Neural progenitor cell (in vitro differentiated cells): Measurements from ENCODE around the gene MYO1F.
"Not testable (repeated sequence)": the region's sequence is repeated elsewhere in the genome, so short reads cannot be mapped to it uniquely, and the experiment has no call there.

Experiments used
- EZH2 ChIP-seq: fragments of 200-600 bp; sonication (generic); IDR thresholded peaks from 2 replicates; pipeline ENCODE4 v1.6.1; 2017; ENCODE audit warnings: antibody characterized with exemption, mild to moderate bottlenecking, moderate library complexity
- EZH2phosphoT487 ChIP-seq: fragments of 200-600 bp; sonication (generic); IDR thresholded peaks from 2 replicates; pipeline ENCODE4 v1.6.1; 2017; ENCODE audit warnings: antibody characterized with exemption
- TF ChIP-seq, protein P1 (sequence below): fragments of 200-600 bp; sonication (generic); IDR thresholded peaks from 2 replicates; pipeline ENCODE4 v1.5.1; 2017; ENCODE audit warnings: antibody characterized with exemption, mild to moderate bottlenecking

DNA sequence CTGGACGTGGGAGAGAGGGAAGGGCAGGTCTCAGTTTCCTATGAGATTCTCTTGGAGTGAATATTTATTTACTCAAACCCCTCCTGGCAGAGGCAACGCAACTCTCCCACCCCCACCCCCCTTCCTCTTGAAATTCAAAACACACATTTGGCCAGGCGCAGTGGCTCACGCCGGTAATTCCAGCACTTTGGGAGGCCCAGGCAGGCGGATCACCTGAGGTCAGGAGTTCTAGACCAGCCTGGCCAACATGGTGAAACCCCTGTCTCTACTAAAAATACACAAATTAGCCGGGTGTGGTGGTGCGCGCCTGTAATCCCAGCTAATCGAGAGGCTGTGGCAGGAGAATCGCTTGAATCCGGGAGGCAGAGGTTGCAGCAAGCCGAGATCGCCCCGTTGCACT is 40.1 kb upstream of the MYO1F start:
- TF ChIP-seq, protein P1, sequence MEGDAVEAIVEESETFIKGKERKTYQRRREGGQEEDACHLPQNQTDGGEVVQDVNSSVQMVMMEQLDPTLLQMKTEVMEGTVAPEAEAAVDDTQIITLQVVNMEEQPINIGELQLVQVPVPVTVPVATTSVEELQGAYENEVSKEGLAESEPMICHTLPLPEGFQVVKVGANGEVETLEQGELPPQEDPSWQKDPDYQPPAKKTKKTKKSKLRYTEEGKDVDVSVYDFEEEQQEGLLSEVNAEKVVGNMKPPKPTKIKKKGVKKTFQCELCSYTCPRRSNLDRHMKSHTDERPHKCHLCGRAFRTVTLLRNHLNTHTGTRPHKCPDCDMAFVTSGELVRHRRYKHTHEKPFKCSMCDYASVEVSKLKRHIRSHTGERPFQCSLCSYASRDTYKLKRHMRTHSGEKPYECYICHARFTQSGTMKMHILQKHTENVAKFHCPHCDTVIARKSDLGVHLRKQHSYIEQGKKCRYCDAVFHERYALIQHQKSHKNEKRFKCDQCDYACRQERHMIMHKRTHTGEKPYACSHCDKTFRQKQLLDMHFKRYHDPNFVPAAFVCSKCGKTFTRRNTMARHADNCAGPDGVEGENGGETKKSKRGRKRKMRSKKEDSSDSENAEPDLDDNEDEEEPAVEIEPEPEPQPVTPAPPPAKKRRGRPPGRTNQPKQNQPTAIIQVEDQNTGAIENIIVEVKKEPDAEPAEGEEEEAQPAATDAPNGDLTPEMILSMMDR, result not testable (repeated sequence)
- TF ChIP-seq EZH2phosphoT487, EZH2: not testable (repeated sequence)
